ENCODE data around the gene MCTP1.
"Not testable (repeated sequence)": the region's sequence is repeated elsewhere in the genome, so short reads cannot be mapped to it uniquely, and the experiment has no call there.

MCTP1 gene

GRCh38 chr5:95032801-95033200 is 252.1 kb downstream of the MCTP1 start:
- no peak for DNase-seq (ENCODE audit: low read depth in 2 of 2)

- no peak for DNase-seq (ENCODE audit: low read depth in 2 of 2)
Observed at GRCh38 chr5:95029569-95030366, 255.1 kb downstream of the MCTP1 start.

GRCh38 chr5:95027775-95028174 is 257.1 kb downstream of the MCTP1 start:
- no peak for DNase-seq (ENCODE audit: low read depth in 2 of 2)

GRCh38 chr5:95027151-95027721 is 257.7 kb downstream of the MCTP1 start:
- DNase-seq (ENCODE audit: low read depth in 2 of 2) = no peak

- no peak for DNase-seq (ENCODE audit: low read depth in 2 of 2)
Observed at GRCh38 chr5:95026718-95027117, 258.2 kb downstream of the MCTP1 start.

GRCh38 chr5:95022967-95023695 is 261.8 kb downstream of the MCTP1 start:
- no peak for DNase-seq (ENCODE audit: low read depth in 2 of 2)

GRCh38 chr5:95020345-95020744 is 264.5 kb downstream of the MCTP1 start:
- no peak for DNase-seq (ENCODE audit: low read depth in 2 of 2)

- no peak for DNase-seq (ENCODE audit: low read depth in 2 of 2)
Observed at GRCh38 chr5:95018946-95019345, 265.9 kb downstream of the MCTP1 start.

GRCh38 chr5:95018511-95018910 is 266.4 kb downstream of the MCTP1 start:
- DNase-seq (ENCODE audit: low read depth in 2 of 2) = no peak

GRCh38 chr5:95009812-95010211 is 275.1 kb downstream of the MCTP1 start:
- DNase-seq (ENCODE audit: low read depth in 2 of 2) = no peak

- DNase-seq (ENCODE audit: low read depth in 2 of 2) = no peak
Observed at GRCh38 chr5:95007921-95008597, 276.8 kb downstream of the MCTP1 start.

GRCh38 chr5:95005811-95006210 is 279.1 kb downstream of the MCTP1 start:
- DNase-seq (ENCODE audit: low read depth in 2 of 2) = no peak

- DNase-seq (ENCODE audit: low read depth in 2 of 2) = no peak
Observed at GRCh38 chr5:94998670-94999069, 286.2 kb downstream of the MCTP1 start.

- DNase-seq (ENCODE audit: low read depth in 2 of 2) = not testable (repeated sequence)
Observed at GRCh38 chr5:94994537-94994936, 290.4 kb downstream of the MCTP1 start.

- DNase-seq (ENCODE audit: low read depth in 2 of 2) = no peak
Observed at GRCh38 chr5:94993491-94993890, 291.4 kb downstream of the MCTP1 start.

GRCh38 chr5:94992325-94992724 is 292.6 kb downstream of the MCTP1 start:
- DNase-seq (ENCODE audit: low read depth in 2 of 2) = no peak

- no peak for DNase-seq (ENCODE audit: low read depth in 2 of 2)
Observed at GRCh38 chr5:94983861-94984535, 300.9 kb downstream of the MCTP1 start.

- no peak for DNase-seq (ENCODE audit: low read depth in 2 of 2)
Observed at GRCh38 chr5:94977437-94977836, 307.5 kb downstream of the MCTP1 start.

- DNase-seq (ENCODE audit: low read depth in 2 of 2) = no peak
Observed at GRCh38 chr5:94976853-94977252, 308.0 kb downstream of the MCTP1 start.

- DNase-seq (ENCODE audit: low read depth in 2 of 2) = no peak
Observed at GRCh38 chr5:94972268-94972667, 312.6 kb downstream of the MCTP1 start.

- DNase-seq (ENCODE audit: low read depth in 2 of 2) = no peak
Observed at GRCh38 chr5:94969174-94969573, 315.7 kb downstream of the MCTP1 start.
